ENCODE results near the gene ITGA2B.

The ITGA2B gene

GRCh38 chr17:44382917-44383316 is 6.5 kb downstream of the ITGA2B start:
- TF ChIP-seq FOXP2 (optimal IDR thresholded peaks at IDR 0.05; ENCODE audit: borderline replicate concordance, extremely low read depth, extremely low read length, insufficient read depth) = no peak
- no peak for TF ChIP-seq TAF1 (IDR thresholded peaks at IDR 0.05; ENCODE audit: borderline replicate concordance, insufficient read depth, low read length)
- TF ChIP-seq REST (IDR thresholded peaks at IDR 0.05; ENCODE audit: insufficient read depth in 1 of 2, low read depth in 2 of 2, low read length in 2 of 2) = no peak
- TF ChIP-seq POLR2AphosphoS5 (IDR thresholded peaks at IDR 0.05; ENCODE audit: low read depth, low read length) = no peak
- TF ChIP-seq SIN3A (IDR thresholded peaks at IDR 0.05; ENCODE audit: borderline replicate concordance, insufficient read depth, low read length) = no peak

GRCh38 chr17:44381810-44382305 is 7.6 kb downstream of the ITGA2B start:
- TF ChIP-seq POLR2AphosphoS5 (IDR thresholded peaks at IDR 0.05; ENCODE audit: low read depth, low read length) (no peak), TAF1 (IDR thresholded peaks at IDR 0.05; ENCODE audit: borderline replicate concordance, insufficient read depth, low read length) (no peak), REST (IDR thresholded peaks at IDR 0.05; ENCODE audit: insufficient read depth in 1 of 2, low read depth in 2 of 2, low read length in 2 of 2) (no peak), FOXP2 (optimal IDR thresholded peaks at IDR 0.05; ENCODE audit: borderline replicate concordance, extremely low read depth, extremely low read length, insufficient read depth) (no peak), SIN3A (IDR thresholded peaks at IDR 0.05; ENCODE audit: borderline replicate concordance, insufficient read depth, low read length) (no peak)

GRCh38 chr17:44380767-44381166 is 8.7 kb downstream of the ITGA2B start:
- TF ChIP-seq FOXP2 (optimal IDR thresholded peaks at IDR 0.05; ENCODE audit: borderline replicate concordance, extremely low read depth, extremely low read length, insufficient read depth) (no peak), REST (IDR thresholded peaks at IDR 0.05; ENCODE audit: insufficient read depth in 1 of 2, low read depth in 2 of 2, low read length in 2 of 2) (no peak), SIN3A (IDR thresholded peaks at IDR 0.05; ENCODE audit: borderline replicate concordance, insufficient read depth, low read length) (no peak), POLR2AphosphoS5 (IDR thresholded peaks at IDR 0.05; ENCODE audit: low read depth, low read length) (no peak), TAF1 (IDR thresholded peaks at IDR 0.05; ENCODE audit: borderline replicate concordance, insufficient read depth, low read length) (no peak)

- TF ChIP-seq SIN3A (IDR thresholded peaks at IDR 0.05; ENCODE audit: borderline replicate concordance, insufficient read depth, low read length) (no peak), FOXP2 (optimal IDR thresholded peaks at IDR 0.05; ENCODE audit: borderline replicate concordance, extremely low read depth, extremely low read length, insufficient read depth) (no peak), POLR2AphosphoS5 (IDR thresholded peaks at IDR 0.05; ENCODE audit: low read depth, low read length) (no peak), TAF1 (IDR thresholded peaks at IDR 0.05; ENCODE audit: borderline replicate concordance, insufficient read depth, low read length) (no peak), REST (IDR thresholded peaks at IDR 0.05; ENCODE audit: insufficient read depth in 1 of 2, low read depth in 2 of 2, low read length in 2 of 2) (no peak)
Measured at GRCh38 chr17:44379887-44380286, 9.6 kb downstream of the ITGA2B start.

Data from PFSK-1 (cell line).